CD4-positive, alpha-beta T cell treated with Interleukin-6 at 100 ng/mL for 8 hours (primary cell): Measurements from ENCODE around the gene COX6B2.
"Not testable (repeated sequence)": the region's sequence is repeated elsewhere in the genome, so short reads cannot be mapped to it uniquely, and the experiment has no call there.

Source experiments
- DNase-seq: peaks from one replicate; pipeline ENCODE4 v3.0.0-alpha.2; 2020; ENCODE audit warnings: mixed read lengths, low spot score

Gene COX6B2

DNA sequence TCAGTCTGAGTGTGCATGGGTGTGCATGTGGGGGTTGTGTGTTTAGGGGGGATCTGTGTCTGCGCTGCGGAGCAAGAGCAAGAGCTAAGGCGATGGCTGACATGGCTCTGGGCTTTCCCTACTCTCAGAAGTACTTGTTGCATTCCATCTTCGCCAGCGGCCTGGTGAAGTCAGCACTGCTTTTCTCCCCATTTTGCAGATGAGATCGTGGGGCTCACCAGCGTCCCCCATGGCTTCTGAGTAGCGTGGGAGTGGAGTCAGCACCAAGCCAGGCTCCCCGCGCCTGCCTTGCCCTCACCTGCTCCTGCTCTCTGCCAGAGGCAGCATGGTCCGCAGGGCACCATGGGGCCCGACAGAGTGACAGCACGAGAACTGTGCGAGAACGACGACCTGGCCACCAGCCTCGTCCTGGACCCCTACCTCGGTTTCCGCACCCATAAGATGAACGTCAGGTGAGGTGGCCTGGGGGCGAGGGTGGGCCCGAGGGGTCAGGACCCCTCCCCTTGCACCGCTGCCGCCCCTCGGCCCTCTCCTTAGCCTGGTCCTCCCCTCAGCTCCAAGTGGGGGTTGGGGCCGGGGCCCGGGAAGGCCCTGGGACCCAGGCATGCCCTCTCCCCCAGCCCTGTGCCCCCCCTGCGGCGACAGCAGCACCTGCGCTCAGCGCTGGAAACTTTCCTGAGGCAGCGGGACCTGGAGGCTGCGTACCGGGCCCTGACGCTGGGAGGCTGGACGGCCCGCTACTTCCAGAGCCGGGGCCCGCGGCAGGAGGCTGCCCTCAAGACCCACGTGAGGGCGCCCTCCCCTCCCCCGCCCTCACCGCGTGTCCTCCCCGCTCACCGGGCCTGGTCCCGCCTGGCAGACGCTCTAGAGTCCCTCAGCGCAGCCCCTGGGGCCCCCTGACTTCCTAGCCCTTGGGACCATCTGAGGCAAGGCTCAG, 12.7 kb downstream of the COX6B2 start:
- no peak for DNase-seq

DNA sequence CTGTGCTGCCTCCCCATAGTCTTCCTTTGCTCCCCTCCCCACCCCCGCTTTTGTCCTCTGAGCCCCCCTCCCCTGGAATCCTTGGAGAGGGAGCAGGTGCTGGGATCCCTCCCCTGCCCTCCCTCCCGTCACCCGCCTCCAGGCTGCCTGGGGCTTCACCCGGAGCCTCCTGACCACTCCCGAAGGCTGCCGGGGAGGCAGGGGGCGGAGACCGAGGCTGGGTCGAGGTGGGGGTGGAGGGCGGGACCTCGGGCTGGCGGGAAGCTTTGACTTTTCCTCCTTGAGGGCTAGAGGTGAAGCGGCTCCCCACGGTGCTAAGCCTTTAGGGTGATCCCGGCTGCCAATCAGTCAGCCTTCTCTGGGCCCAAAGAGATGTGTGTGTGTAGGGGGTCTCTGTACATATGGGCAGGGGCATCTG, 13.3 kb downstream of the COX6B2 start:
- DNase-seq: peak; percentile 38

- DNase-seq: no peak
Measured at GRCh38 chr19:55340784-55341147, 13.8 kb downstream of the COX6B2 start.

DNA sequence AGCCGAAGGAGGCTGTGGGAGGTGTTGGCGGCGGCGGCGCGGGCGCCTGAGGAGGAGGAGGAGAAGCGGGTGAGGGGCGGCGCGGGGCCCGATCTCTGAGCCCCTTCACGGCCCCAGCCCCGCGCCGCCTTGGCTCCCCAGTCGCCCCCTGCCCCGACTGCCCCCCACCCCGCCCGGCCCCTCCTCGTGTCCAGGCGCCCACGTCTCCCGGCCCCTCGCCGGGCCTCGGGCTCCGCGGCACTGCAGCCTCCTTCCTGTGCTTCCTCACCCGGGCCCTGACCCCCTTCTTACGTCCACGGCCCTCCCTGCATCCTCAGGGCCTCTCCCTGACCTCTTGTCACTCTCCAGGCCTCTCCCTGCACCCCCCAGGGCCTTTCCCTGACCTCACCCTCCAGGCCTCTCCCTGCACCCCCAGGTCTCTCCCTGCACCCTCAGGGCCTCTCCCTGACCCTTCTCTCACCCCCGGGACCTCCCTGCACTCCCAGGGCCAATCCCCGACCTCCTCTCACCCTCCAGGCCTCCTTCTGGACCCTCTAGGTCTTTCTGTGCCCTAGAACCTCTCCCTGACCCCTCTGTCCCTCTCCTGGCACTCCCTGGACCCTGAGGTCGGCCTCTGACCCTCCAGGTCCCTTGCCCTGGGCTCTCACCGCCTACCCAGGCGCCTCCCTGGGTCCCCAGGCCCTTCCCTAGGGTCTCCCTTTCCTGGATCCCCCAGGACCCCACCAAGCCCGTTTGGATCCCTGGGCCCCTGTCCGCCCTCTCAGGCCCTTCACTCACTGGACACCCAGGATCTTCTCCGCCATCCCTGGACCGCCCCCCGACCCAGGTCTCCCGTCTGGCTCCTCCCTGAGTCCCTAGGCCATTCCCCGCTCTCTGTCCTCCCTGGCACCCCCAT, 14.4 kb downstream of the COX6B2 start:
- no peak for DNase-seq

DNA sequence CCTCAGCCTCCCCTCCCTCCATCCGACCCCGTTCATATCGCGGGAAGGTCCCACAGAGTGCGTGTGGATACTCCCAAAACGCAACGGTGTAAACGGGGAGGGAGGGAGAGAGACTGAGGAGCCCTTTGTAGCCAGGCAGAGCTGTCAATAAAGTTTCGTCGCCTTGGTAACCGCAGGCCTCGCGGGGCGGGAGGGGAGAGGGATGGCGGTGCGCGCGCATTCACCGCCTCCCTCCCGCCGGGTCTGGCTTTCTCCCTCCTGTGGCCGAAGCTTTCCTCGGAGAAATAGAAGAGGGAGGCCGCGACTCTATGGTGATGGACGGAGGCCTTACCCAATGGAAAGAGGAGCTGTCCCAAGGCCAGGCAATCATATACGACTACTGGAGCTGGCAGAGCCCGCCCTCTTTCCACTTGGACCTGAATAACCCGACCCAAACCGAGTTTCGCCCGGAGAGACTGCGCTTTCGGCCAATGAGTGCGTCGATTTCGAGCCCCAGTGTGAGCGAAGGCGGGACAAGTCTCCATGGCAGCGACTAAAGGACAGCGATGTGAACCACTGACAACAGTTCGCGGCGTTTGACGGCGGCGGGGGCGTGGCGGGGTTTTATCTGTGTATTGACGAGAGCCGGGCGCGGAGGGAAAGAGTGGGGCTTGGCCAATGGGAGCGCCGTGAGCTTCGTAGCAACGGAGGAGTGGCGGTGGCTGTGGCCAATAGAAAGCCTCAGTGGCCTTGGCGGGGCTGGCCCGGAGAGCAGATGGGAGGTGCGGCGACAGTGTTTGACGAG, 15.2 kb downstream of the COX6B2 start, which contains the start of gene KMT5C:
TSS of gene KMT5C (plus strand) at position 772 of the 784 bp plus-strand sequence. CDS start 2,061 bp downstream, outside the sequence.
- DNase-seq: peak; percentile 100

GRCh38 chr19:55336101-55336500, 18.4 kb downstream of the COX6B2 start:
- DNase-seq: no peak

- no peak for DNase-seq
Measured at GRCh38 chr19:55333870-55334269, 20.6 kb downstream of the COX6B2 start.

GRCh38 chr19:55329791-55330190, 24.7 kb downstream of the COX6B2 start:
- not testable (repeated sequence) for DNase-seq

- not testable (repeated sequence) for DNase-seq
Measured at GRCh38 chr19:55328774-55329318, 25.7 kb downstream of the COX6B2 start.

DNA sequence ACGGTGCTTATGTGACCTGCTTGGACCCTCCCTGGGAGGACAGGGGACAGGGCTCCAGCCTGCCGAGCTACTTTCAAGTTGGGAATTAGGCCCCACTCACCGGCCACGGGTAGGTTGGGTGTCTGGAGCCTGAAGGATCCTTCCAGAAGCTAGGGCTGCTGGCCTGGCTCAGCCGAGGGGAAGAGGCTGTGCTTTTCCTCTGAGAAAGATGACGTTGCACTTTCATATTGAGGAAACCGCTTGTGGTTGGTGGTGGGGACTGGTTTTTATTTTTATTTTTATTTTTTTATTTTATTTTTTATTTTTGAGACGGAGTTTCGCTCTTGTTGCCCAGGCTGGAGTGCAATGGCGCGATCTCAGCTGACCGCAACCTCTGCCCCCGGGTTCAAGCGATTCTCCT, 29.3 kb downstream of the COX6B2 start, which contains the start of gene TMEM150B:
TSS of gene TMEM150B (minus strand) at position 170 of the 400 bp plus-strand sequence. CDS start 4,305 bp downstream, outside the sequence.
- DNase-seq: no peak

GRCh38 chr19:55324662-55325061, 29.9 kb downstream of the COX6B2 start:
- no peak for DNase-seq

- no peak for DNase-seq
Measured at GRCh38 chr19:55322204-55322885, 32.2 kb downstream of the COX6B2 start.

- DNase-seq: no peak
Measured at GRCh38 chr19:55321466-55322137, 32.9 kb downstream of the COX6B2 start.

- no peak for DNase-seq
Measured at GRCh38 chr19:55320844-55321419, 33.6 kb downstream of the COX6B2 start.

GRCh38 chr19:55319785-55320184, 34.7 kb downstream of the COX6B2 start:
- DNase-seq: no peak

GRCh38 chr19:55316646-55317045, 37.9 kb downstream of the COX6B2 start:
- no peak for DNase-seq

DNA sequence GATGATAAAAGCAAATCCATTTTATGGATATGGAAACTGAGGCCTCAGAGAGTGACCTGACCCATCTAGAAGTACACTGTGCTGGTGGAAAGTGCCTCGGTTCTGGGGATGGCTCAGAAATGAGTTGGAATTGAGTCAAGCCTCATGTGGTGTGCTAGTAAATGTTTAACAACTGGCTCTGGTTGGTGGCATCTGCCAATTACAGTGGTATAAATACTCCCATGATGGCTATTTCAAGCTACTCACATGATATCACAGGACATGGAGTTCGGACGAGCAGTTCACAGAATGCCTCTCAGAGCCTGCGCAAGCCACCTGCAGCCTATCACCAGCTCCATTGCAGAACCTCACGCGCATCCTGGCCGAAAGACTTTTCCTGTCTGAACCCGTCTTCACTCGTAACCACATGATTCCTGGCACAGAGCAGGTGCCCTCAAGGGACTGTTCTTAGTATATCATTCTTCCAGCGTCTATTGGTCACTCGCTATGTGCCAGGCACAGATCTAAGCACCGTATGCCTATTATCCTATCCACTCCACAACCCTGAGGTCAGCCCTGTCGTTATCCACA, 38.5 kb downstream of the COX6B2 start:
- no peak for DNase-seq

GRCh38 chr19:55314396-55314795, 40.1 kb downstream of the COX6B2 start:
- no peak for DNase-seq
